ENCODE results near the gene ADCK1. TPM values are rescaled to one million over a fixed set of nuclear protein-coding genes. Genes with fewer than 3 reads are reported as not detected.
"Not testable (repeated sequence)": the region's sequence is repeated elsewhere in the genome, so short reads cannot be mapped to it uniquely, and the experiment has no call there.

The ADCK1 gene
- total RNA-seq, 1 donor from 2014 or later = 10.3 TPM

DNA sequence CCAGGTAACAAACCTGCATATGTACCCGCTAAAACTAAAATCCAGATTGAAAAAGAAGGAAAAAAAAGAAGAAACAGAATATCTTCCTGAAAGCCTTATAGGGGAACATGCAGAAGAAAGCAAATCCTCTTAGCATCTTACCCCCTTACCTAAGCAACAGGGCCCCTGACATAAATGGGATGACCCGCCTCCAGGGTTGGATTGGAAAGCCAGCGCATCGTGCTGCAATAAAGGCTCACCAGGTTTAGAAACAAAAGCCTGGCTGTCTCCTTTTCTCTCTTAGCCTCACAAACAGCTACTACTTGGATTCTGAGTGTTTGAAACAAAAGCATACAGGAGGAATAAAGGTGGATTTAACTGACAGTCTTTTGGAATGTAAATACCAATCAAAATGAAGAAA is 13.8 kb upstream of the ADCK1 start:
- Histone ChIP-seq H3K36me3 (no peaks in the 10 kb centered on the region), H3K27ac (replicated peaks) (no peak overlapping the region), H3K27me3 (ENCODE audit: low read depth) (peaks cover 3% of the 10 kb centered on the region), H3K9me3 (replicated peaks) (no peaks in the 10 kb centered on the region), H3K4me3 (no peak overlapping the region), H3K4me1 (no peaks in the 10 kb centered on the region)
- TF ChIP-seq, protein P1, sequence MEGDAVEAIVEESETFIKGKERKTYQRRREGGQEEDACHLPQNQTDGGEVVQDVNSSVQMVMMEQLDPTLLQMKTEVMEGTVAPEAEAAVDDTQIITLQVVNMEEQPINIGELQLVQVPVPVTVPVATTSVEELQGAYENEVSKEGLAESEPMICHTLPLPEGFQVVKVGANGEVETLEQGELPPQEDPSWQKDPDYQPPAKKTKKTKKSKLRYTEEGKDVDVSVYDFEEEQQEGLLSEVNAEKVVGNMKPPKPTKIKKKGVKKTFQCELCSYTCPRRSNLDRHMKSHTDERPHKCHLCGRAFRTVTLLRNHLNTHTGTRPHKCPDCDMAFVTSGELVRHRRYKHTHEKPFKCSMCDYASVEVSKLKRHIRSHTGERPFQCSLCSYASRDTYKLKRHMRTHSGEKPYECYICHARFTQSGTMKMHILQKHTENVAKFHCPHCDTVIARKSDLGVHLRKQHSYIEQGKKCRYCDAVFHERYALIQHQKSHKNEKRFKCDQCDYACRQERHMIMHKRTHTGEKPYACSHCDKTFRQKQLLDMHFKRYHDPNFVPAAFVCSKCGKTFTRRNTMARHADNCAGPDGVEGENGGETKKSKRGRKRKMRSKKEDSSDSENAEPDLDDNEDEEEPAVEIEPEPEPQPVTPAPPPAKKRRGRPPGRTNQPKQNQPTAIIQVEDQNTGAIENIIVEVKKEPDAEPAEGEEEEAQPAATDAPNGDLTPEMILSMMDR (IDR thresholded peaks at IDR 0.05; ENCODE audit: borderline replicate concordance) = no peak
- no peak for DNase-seq
- intact Hi-C loops (cut with micrococcal nuclease) = no loop called here

GRCh38 chr14:77790566-77791224 is 9.2 kb upstream of the ADCK1 start:
- TF ChIP-seq, protein P1 (IDR thresholded peaks at IDR 0.05; ENCODE audit: borderline replicate concordance) = no peak
- no peaks in the 10 kb centered on the region for H3K9me3 ChIP-seq (replicated peaks)
- intact Hi-C loops (cut with micrococcal nuclease) = no loop called here

DNA sequence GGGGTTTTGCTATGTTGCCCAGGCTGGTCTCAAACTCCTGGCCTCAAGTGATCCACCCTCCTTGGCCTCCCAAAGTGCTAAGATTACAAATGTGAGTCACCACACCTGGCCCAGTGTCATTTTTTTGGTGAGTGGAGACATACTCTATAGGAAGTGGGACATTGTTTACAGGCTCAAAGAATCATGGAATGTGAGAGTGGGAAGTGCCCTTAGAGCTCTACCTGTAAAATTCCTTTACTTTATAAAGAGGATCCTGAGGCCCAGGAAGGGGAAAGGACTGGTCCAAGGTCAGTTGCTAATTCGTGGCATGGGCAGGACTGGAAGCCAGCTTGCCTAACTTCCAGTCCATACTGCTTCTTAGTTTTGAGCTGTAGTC is 8.7 kb upstream of the ADCK1 start:
- TF ChIP-seq, protein P1 (IDR thresholded peaks at IDR 0.05; ENCODE audit: borderline replicate concordance) = no peak
- peaks cover 3% of the 10 kb centered on the region for H3K4me1 ChIP-seq
- no peak overlapping the region for H3K27ac ChIP-seq (replicated peaks)
- intact Hi-C loops (cut with micrococcal nuclease) = no loop called here
- peaks cover 3% of the 10 kb centered on the region for H3K27me3 ChIP-seq (ENCODE audit: low read depth)
- no peak overlapping the region for H3K4me3 ChIP-seq
- no peaks in the 10 kb centered on the region for H3K36me3 ChIP-seq
- no peaks in the 10 kb centered on the region for H3K9me3 ChIP-seq (replicated peaks)
- no peak for DNase-seq

More at GRCh38 chr14:77790566-77791224, 9.2 kb upstream of the ADCK1 start:
- Histone ChIP-seq H3K27me3 (ENCODE audit: low read depth) (peaks cover 3% of the 10 kb centered on the region), H3K27ac (replicated peaks) (no peak overlapping the region), H3K36me3 (no peaks in the 10 kb centered on the region), H3K4me1 (no peaks in the 10 kb centered on the region), H3K4me3 (no peak overlapping the region)
- DNase-seq = no peak

DNA sequence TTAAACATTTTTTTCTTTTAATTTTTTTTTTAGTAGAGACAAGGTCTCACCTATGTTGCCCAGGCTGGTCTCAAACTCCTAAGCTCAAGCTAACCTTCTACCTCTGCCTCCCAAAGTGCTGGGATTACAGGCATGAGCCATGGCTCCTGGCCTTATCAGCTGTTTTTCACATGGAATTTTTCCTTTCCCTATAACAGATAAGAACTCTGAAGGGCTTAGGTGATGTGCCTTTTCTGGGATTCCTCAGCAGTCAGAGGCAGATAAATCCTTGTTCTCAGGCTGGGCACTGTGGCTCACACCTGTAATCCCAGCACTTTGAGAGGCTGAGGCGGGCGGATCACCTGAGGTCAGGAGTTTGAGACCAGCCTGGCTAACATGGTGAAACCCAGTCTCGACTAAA is 6.7 kb upstream of the ADCK1 start:
- DNase-seq; intact Hi-C loops (cut with micrococcal nuclease); H3K9me3 ChIP-seq (replicated peaks); H3K36me3 ChIP-seq; H3K27me3 ChIP-seq (ENCODE audit: low read depth); H3K4me3 ChIP-seq; H3K4me1 ChIP-seq; H3K27ac ChIP-seq (replicated peaks): not testable (repeated sequence)

- TF ChIP-seq, protein P1 (IDR thresholded peaks at IDR 0.05; ENCODE audit: borderline replicate concordance) = no peak
- Histone ChIP-seq H3K36me3 (no peaks in the 10 kb centered on the region), H3K9me3 (replicated peaks) (no peaks in the 10 kb centered on the region), H3K27me3 (ENCODE audit: low read depth) (no peaks in the 10 kb centered on the region), H3K4me1 (peaks cover 5% of the 10 kb centered on the region), H3K4me3 (no peak overlapping the region), H3K27ac (replicated peaks) (no peak overlapping the region)
- intact Hi-C loops (cut with micrococcal nuclease) = no loop called here
- no peak for DNase-seq
These were observed 5.6 kb upstream of the ADCK1 start for GRCh38 chr14:77794357-77794756.

GRCh38 chr14:77799456-77799855 is 453 bp upstream of the ADCK1 start:
- H3K9me3 ChIP-seq (replicated peaks); H3K27me3 ChIP-seq (ENCODE audit: low read depth); intact Hi-C loops (cut with micrococcal nuclease); DNase-seq; H3K36me3 ChIP-seq: not testable (repeated sequence)
- Histone ChIP-seq H3K4me3 (peak overlapping the region; percentile 76), H3K4me1 (peaks cover 32% of the 10 kb centered on the region), H3K27ac (replicated peaks) (peak overlapping the region; percentile 95)

Measured in left ventricle myocardium inferior (tissue), 1 donor.